OCI-LY7 (cell line): Measurements from ENCODE around the gene DOCK1.

Experiments
- EZH2phosphoT487 ChIP-seq: fragments of 200-600 bp; sonication (generic); IDR thresholded peaks from 2 replicates; pipeline ENCODE4 v1.6.1; 2018; ENCODE audit warnings: low read depth, borderline replicate concordance, mild to moderate bottlenecking, mixed run types, antibody characterized with exemption, low read length, moderate library complexity, mixed read lengths
- TF ChIP-seq, protein P1 (sequence below): fragments of 200-600 bp; sonication (generic); conservative IDR thresholded peaks from 2 replicates; pipeline ENCODE4 v1.5.1; 2014; ENCODE audit warnings: mild to moderate bottlenecking, antibody characterized with exemption, low read length, moderate library complexity, mixed read lengths

DNA sequence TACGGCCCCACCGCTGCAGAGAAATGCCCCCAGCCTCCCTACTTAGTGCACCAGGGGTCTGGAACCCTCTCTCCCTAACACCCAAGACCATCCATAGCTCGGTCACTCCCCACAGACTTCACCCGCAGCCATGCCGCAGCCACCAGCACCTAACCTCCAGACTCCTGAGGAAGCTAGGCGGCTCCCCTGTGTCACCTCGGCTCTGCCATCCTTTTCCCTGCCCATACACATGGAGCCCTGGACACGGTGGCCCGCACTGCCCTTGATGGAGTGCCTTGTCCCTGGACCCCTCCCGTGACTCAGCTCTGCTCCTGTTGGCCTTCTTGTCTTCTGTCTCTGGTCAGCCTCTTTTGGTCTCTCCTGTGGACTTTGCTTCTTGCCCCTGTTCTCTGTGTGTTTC lies 183.7 kb downstream of the DOCK1 start:
- TF ChIP-seq, protein P1, sequence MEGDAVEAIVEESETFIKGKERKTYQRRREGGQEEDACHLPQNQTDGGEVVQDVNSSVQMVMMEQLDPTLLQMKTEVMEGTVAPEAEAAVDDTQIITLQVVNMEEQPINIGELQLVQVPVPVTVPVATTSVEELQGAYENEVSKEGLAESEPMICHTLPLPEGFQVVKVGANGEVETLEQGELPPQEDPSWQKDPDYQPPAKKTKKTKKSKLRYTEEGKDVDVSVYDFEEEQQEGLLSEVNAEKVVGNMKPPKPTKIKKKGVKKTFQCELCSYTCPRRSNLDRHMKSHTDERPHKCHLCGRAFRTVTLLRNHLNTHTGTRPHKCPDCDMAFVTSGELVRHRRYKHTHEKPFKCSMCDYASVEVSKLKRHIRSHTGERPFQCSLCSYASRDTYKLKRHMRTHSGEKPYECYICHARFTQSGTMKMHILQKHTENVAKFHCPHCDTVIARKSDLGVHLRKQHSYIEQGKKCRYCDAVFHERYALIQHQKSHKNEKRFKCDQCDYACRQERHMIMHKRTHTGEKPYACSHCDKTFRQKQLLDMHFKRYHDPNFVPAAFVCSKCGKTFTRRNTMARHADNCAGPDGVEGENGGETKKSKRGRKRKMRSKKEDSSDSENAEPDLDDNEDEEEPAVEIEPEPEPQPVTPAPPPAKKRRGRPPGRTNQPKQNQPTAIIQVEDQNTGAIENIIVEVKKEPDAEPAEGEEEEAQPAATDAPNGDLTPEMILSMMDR, result no peak
- TF ChIP-seq EZH2phosphoT487, result no peak
